Loucy (cell line): Measurements from ENCODE around the gene SSBP3.

ENCODE experiments used
- CTCF ChIP-seq: fragments of 200-600 bp; sonication (generic); conservative IDR thresholded peaks from 2 replicates; pipeline ENCODE4 v1.5.1; 2014; ENCODE audit warnings: mild to moderate bottlenecking, antibody characterized with exemption, low read length
- EZH2phosphoT487 ChIP-seq: fragments of 200-600 bp; IDR thresholded peaks from 2 replicates; pipeline ENCODE4 v1.6.1; 2018; ENCODE audit warnings: antibody characterized with exemption, mild to moderate bottlenecking, moderate library complexity, borderline replicate concordance

GRCh38 chr1:54325703-54326461 is 80.3 kb downstream of the SSBP3 start:
- no peak for TF ChIP-seq CTCF
- TF ChIP-seq EZH2phosphoT487, result no peak
